T-helper 2 cell (primary cell): ENCODE results near the gene ETV6.
"Not testable (repeated sequence)": the region's sequence is repeated elsewhere in the genome, so short reads cannot be mapped to it uniquely, and the experiment has no call there.

Source experiments
- DNase-seq, 5 experiments: peaks; one replicate each; pipeline versions ENCODE4 v3.0.0 to v3.0.0-alpha.2; 2012 to 2022

The ETV6 gene

GRCh38 chr12:11669348-11669747 lies 19.9 kb downstream of the ETV6 start:
- DNase-seq = no peak

- DNase-seq = no peak
Measured at GRCh38 chr12:11672256-11673191, 23.1 kb downstream of the ETV6 start.

- no peak for DNase-seq
Measured at GRCh38 chr12:11673666-11674461, 24.4 kb downstream of the ETV6 start.

- no peak for DNase-seq
Measured at GRCh38 chr12:11674894-11675390, 25.5 kb downstream of the ETV6 start.

GRCh38 chr12:11676052-11676451 lies 26.6 kb downstream of the ETV6 start:
- DNase-seq = no peak

GRCh38 chr12:11677093-11677492 lies 27.6 kb downstream of the ETV6 start:
- DNase-seq = no peak

GRCh38 chr12:11677752-11678151 lies 28.3 kb downstream of the ETV6 start:
- no peak for DNase-seq

GRCh38 chr12:11678781-11679180 lies 29.3 kb downstream of the ETV6 start:
- no peak for DNase-seq

GRCh38 chr12:11681207-11681606 lies 31.7 kb downstream of the ETV6 start:
- no peak for DNase-seq

GRCh38 chr12:11681695-11682094 lies 32.2 kb downstream of the ETV6 start:
- DNase-seq = not testable (repeated sequence)

GRCh38 chr12:11684393-11684792 lies 34.9 kb downstream of the ETV6 start:
- DNase-seq = no peak

- DNase-seq = no peak
Measured at GRCh38 chr12:11684811-11685210, 35.3 kb downstream of the ETV6 start.

GRCh38 chr12:11685316-11685715 lies 35.8 kb downstream of the ETV6 start:
- no peak for DNase-seq

- no peak for DNase-seq
Measured at GRCh38 chr12:11685716-11686115, 36.2 kb downstream of the ETV6 start.

GRCh38 chr12:11686120-11686519 lies 36.6 kb downstream of the ETV6 start:
- DNase-seq = no peak

- no peak for DNase-seq
Measured at GRCh38 chr12:11687528-11687927, 38.1 kb downstream of the ETV6 start.

- DNase-seq = no peak
Measured at GRCh38 chr12:11688379-11688778, 38.9 kb downstream of the ETV6 start.

- no peak for DNase-seq
Measured at GRCh38 chr12:11688831-11689230, 39.4 kb downstream of the ETV6 start.

- DNase-seq = no peak
Measured at GRCh38 chr12:11689591-11690186, 40.2 kb downstream of the ETV6 start.

- DNase-seq = no peak
Measured at GRCh38 chr12:11693067-11693466, 43.6 kb downstream of the ETV6 start.

GRCh38 chr12:11693601-11694000 lies 44.1 kb downstream of the ETV6 start:
- no peak for DNase-seq

GRCh38 chr12:11694528-11694927 lies 45.1 kb downstream of the ETV6 start:
- no peak for DNase-seq

GRCh38 chr12:11695321-11695720 lies 45.8 kb downstream of the ETV6 start:
- no peak for DNase-seq
